Fibroblast of peridontal ligament (primary cell): ENCODE measurements around the gene LMF1.
"Not testable (repeated sequence)": the region's sequence is repeated elsewhere in the genome, so short reads cannot be mapped to it uniquely, and the experiment has no call there.

Experiments
- DNase-seq: peaks from one replicate; pipeline ENCODE4 v3.0.0-alpha.2; 2010; ENCODE audit errors: extremely low read depth

The LMF1 gene

DNA sequence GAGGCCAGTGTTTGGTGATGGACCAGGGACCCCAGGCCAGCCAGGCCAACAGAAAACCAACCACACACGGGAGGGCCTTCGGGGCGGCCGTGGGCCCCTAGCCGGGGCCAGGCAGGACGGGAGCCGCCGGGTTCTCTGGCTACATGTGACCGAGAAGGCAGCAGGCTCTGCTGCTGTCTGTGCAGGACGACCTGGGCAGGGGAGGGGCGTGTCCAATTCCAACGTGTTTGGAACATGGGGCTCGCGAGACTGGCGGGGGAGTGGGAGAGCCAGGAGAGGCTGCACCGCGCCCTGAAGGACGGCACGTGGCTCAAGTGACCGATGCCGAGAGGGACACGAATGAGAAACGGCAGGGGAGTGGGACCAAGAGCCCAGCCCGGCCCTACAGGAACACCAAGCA, 75.4 kb downstream of the LMF1 start:
- no peak for DNase-seq

DNA sequence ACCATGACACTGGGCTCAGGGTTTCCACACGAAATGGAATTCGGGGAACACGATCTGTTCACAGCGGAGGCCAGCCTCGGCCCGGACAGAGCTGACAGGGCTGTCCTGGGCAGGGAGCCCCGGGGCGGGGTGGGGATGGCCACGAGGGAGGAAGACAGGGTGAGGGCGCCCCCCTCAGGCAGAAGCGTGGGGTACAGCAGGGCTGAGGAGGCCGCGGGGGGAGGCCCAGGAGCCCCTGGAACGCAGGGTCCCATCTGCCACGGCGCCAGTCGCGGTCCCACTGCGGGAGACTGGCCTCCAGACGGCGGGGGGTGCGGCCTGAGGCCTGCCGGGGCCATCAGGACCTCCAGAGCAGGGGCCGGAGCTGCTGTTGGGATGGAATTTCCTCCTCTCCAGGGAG, 75.9 kb downstream of the LMF1 start:
- DNase-seq, result no peak

DNA sequence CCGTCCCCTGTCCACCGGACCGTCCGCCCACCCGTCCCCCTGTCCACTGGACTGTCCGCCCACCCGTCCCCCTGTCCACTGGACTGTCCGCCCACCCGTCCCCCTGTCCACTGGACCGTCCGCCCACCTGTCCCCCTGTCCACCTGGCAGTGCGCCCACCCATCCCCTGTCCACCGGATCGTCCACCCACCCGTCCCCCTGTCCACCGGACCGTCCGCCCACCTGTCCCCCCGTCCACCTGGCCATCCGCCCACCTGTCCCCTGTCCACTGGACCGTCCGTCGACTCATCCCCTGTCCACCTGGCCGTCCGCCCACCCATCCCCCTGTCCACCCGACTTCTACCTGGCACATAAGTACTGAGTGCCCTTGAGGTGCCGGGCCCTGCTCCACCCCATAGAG, 76.6 kb downstream of the LMF1 start:
- no peak for DNase-seq

DNA sequence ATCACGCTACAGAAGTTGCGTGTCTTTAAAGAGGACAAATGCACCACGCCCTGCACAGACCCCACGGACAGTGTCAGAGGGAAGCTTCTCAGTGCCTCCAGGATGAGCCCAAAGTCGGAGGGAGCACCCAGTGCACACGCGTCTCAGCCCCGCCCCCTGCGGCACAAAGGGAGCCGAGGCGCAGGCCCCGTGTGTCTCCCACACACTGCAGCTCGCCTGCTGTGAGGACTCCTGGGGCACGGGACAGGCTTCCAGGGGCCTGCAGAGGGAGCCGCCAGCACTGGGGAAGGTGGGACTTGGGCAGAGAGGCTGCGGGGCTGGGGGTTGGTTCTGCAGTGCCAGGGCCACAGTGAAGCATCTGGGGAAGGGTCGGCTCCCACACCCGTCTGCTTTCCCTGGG, 77.4 kb downstream of the LMF1 start:
- DNase-seq, result no peak

- no peak for DNase-seq
These were observed 78.1 kb downstream of the LMF1 start for GRCh38 chr16:892536-893255.

DNA sequence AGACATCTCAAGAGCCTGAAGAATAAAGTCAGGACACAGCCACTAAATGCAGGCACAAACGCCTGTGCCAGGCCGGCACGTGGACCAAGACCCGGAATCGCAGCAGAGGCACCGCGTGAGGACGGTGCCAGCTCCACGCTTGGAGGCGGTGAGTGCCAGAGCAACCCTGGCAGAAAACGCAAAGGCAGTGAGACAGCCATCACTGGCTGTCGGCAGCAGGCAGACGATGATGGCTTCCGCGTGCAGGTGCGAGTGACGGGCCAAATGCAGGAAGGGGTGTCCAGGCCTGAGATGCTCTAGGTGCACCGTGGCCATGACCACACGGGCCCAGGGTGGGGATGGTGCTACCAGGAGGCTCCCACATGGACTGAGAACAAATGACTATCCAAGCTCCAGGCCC, 78.8 kb downstream of the LMF1 start:
- no peak for DNase-seq

DNA sequence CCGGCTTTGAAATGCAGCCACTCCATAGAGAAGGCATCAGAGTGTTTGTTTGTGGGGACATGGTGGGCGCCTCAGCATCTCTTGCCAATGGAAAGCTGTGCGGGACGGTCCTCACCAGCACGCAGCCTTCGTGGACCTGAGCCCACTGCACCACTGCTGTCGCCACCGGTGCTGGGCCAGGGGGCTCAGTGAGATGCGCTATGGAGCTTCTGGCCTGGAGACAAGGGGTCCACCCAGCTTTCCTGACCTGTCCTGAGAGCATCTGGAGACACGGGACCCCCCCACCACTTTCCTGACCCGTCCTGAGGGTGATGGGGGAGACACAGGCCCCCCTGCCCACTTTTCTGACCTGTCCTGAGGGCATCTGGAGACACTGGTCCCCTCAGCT, 79.4 kb downstream of the LMF1 start:
- DNase-seq, result no peak

DNA sequence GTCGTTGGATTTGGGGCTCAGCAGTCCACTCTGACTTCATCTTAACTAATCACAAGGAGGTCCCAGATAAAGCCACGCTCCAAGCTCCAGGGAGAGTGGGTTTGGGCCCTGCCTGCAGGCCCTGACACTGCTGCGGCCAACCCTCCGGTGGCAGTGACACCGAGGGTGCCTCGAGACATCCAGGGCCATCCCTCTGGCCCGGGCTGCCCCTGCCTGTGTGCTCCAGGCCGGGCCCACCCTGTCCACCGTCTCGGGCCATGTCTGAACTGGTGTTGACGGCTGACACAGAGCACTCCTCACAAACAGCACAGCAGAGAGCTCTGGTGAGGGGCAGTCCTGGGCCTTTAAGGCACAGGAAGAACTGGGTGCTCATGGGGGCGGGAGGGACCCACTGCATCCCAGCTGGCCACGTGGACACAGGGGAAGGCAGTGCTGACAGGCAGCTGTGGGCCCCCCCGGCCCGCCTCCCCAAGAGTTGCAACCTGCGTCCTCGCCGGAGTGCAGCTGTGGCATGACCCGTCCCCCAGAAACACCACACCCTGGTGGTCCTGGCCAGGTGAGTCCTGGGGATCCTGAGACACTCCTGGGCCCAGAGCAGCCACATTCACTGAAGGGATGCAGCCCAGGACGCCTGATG, 80.0 kb downstream of the LMF1 start:
- no peak for DNase-seq

- DNase-seq, result no peak
These were observed 80.6 kb downstream of the LMF1 start for GRCh38 chr16:890217-890616.

GRCh38 chr16:889586-889985, 81.2 kb downstream of the LMF1 start:
- no peak for DNase-seq

GRCh38 chr16:888901-889570, 81.7 kb downstream of the LMF1 start:
- DNase-seq, result no peak

DNA sequence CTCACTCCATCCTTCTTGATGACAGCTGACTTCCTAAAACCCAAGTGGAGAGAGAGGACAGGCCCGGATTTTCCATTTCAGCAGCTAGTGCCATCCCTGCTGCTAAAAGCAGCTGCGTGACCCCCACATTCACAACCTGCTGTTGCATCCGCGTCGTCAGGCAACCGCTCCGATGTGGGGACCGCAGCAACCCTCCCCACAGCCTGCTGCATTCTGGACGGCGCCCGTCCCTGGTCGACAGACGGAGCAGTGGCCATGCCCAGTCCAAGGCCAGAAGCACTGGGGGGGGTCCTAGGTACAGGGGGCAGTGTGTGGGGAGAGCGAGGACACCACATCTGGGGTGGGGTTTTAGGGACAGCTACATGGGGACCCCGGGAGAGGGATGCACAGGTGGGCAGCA, 82.3 kb downstream of the LMF1 start:
- not testable (repeated sequence) for DNase-seq

DNA sequence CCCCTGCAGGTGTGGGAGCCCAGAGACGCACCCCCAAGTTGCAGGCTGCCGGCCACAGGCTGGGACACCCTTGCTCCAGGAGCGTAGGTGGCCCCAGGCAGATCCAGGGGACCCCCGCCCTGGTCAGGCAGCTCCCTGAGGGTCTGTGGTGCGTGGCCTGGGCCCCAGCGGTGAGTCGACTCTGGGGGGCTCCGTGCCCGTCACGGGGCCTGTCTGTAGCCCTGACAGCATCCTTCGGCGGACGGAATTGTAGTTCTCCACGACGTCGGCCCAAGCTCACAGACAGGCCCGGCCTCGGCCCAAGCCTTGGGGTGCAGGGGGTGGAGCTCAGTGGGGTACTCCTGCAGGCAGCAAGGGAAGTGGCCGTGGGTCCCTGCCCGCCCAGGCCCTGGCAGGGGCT, 82.9 kb downstream of the LMF1 start:
- no peak for DNase-seq

GRCh38 chr16:886802-887731, 83.7 kb downstream of the LMF1 start:
- no peak for DNase-seq

- no peak for DNase-seq
These were observed 84.7 kb downstream of the LMF1 start for GRCh38 chr16:886084-886543.

DNA sequence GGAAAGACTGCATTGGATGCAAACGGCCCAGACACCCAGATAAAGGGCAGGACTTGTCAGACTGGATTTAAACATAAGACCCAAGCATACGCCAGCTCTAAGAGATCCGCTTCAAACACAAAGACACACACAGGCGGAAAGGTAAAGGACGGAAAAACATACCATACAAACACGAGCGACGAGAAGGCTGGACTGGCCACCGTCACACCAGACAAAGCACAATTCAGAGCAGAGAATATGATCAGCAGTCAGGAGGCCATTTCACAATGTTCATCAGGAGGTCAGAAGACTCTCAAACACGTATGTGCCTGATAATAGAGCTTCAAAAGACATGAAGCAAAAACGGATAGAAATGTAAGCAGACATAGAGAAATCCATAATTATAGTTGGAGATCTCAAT, 85.4 kb downstream of the LMF1 start:
- DNase-seq, result no peak

GRCh38 chr16:884232-884631, 86.6 kb downstream of the LMF1 start:
- no peak for DNase-seq

GRCh38 chr16:883781-884180, 87.0 kb downstream of the LMF1 start:
- DNase-seq, result no peak

DNA sequence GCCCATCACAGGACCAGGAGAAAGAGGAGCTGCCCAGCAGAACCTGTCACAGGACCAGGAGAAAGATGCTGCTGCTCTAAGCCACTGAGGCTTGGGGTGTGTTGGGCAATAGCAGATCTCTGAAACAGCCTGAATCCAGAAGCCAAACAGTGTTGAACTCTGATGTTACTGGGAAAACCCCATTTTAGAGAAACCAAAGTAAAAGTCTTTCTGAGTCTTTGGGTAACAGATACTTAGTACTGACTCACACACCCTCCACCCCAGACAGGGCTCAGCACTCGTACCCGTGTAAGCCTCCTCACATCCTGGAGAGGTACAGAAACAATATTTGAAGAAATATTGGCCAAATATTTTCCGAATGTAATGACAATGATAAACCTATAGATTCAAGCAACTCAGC, 87.4 kb downstream of the LMF1 start:
- DNase-seq, result no peak

DNA sequence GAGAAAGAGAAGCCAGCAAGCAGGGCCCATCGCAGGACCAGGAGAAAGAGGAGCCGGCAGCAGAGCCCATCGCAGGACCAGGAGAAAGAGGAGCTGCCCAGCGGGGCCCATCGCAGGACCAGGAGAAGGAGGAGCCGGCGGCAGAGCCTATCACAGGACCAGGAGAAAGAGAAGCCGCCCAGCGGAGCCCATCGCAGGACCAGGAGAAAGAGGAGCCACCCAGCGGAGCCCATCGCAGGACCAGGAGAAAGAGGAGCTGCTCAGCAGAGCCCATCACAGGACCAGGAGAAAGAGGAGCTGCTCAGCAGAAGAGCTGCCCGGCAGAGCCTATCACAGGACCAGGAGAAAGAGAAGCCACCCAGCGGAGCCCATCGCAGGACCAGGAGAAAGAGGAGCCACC, 88.1 kb downstream of the LMF1 start:
- DNase-seq, result not testable (repeated sequence)

- DNase-seq, result no peak
These were observed 88.5 kb downstream of the LMF1 start for GRCh38 chr16:882256-882655.
